ENCODE measurements around the gene ALKBH8.

- TF ChIP-seq POLR2A (IDR thresholded peaks at IDR 0.05; ENCODE audit: low read length): no peak
- TF ChIP-seq GATA1 (IDR thresholded peaks at IDR 0.05; ENCODE audit: low read depth, low read length): no peak
Measured at GRCh38 chr11:107577346-107577711, 11.8 kb upstream of the ALKBH8 start.
